Left ventricle myocardium inferior (tissue), 1 donor: Measurements from ENCODE around the gene IL16. TPM values are rescaled to one million over a fixed set of nuclear protein-coding genes. Genes with fewer than 3 reads are reported as not detected.

Source experiments
- DNase-seq: peaks from one replicate; pipeline ENCODE4 v3.0.0-alpha.2; 2020
- H3K27ac ChIP-seq: fragments of 200-600 bp; replicated peaks from 2 replicates; pipeline ENCODE4 v1.8.0; 2021
- H3K27me3 ChIP-seq: fragments of 200-600 bp; 2 replicates; pipeline ENCODE4 v1.8.0; 2021; ENCODE audit warnings: low read depth
- H3K36me3 ChIP-seq: fragments of 200-600 bp; 2 replicates; pipeline ENCODE4 v1.8.0; 2021
- H3K4me1 ChIP-seq: fragments of 200-600 bp; 2 replicates; pipeline ENCODE4 v1.8.0; 2021
- H3K4me3 ChIP-seq: fragments of 200-600 bp; 2 replicates; pipeline ENCODE4 v1.8.0; 2021; ENCODE audit warnings: mild to moderate bottlenecking, moderate library complexity
- H3K9me3 ChIP-seq: fragments of 200-600 bp; replicated peaks from 2 replicates; pipeline ENCODE4 v1.8.0; 2021
- CTCF ChIP-seq: fragments of 200-600 bp; IDR thresholded peaks from 2 replicates; pipeline ENCODE4 v1.8.0; 2021; ENCODE audit warnings: antibody characterized with exemption, mild to moderate bottlenecking, borderline replicate concordance
- intact Hi-C: fragments of 100-400 bp; cut with micrococcal nuclease; formaldehyde crosslinking; loops from one replicate; pipeline ENCODE4 v1.11.0; 2022
- total RNA-seq: library from RNA; stranded (reverse); fragmentation: NEBNext Ultra II Directional; extraction: Animal tissue kit (Norgen Biotek cat#: 25700); gene quantifications from one replicate; pipeline ENCODE4 v1.2.1, GENCODE V29; 2021
- donor health status: DM: no; HTN: yes; CAD: no; lungs with severe emphysema.

IL16 gene
- total RNA-seq, 1 donor from 2014 or later, result 3.8 TPM

- Histone ChIP-seq H3K4me3 (peak overlapping the region; percentile 80), H3K36me3 (peaks cover 7% of the 10 kb centered on the region), H3K4me1 (peaks cover 21% of the 10 kb centered on the region), H3K27ac (peak overlapping the region; percentile 70), H3K27me3 (no peaks in the 10 kb centered on the region), H3K9me3 (no peaks in the 10 kb centered on the region)
- DNase-seq, result no peak
- intact Hi-C loops, result no loop called here
- TF ChIP-seq CTCF, result no peak
Measured at GRCh38 chr15:81323559-81323943, 126.9 kb downstream of the IL16 start.

- TF ChIP-seq CTCF, result no peak
- Histone ChIP-seq H3K36me3 (peaks cover under 1% of the 10 kb centered on the region), H3K4me1 (peaks cover 21% of the 10 kb centered on the region), H3K9me3 (no peaks in the 10 kb centered on the region), H3K27ac (peak within 1 kb of the TSS; percentile 70), H3K4me3 (peak within 1 kb of the TSS; percentile 80), H3K27me3 (no peaks in the 10 kb centered on the region)
- intact Hi-C loops, result no loop called here
- DNase-seq, result peak; percentile 100
Measured at GRCh38 chr15:81323944-81324881, 127.5 kb downstream of the IL16 start, which contains the start of gene STARD5. STARD5 (minus strand) TSS chr15:81324141; CDS start chr15:81324099, 42 bp downstream.

GRCh38 chr15:81326466-81327212 is 130.0 kb downstream of the IL16 start:
- no peaks in the 10 kb centered on the region for H3K9me3 ChIP-seq
- no peak for DNase-seq
- peaks cover 21% of the 10 kb centered on the region for H3K4me1 ChIP-seq
- H3K27ac ChIP-seq, result no peak overlapping the region
- intact Hi-C loops, result no loop called here
- H3K27me3 ChIP-seq, result no peaks in the 10 kb centered on the region
- no peaks in the 10 kb centered on the region for H3K36me3 ChIP-seq
- H3K4me3 ChIP-seq, result no peak overlapping the region
- TF ChIP-seq CTCF, result no peak

- H3K4me3 ChIP-seq, result no peak overlapping the region
- no peak for TF ChIP-seq CTCF
- intact Hi-C loops, result no loop called here
- no peaks in the 10 kb centered on the region for H3K36me3 ChIP-seq
- no peak overlapping the region for H3K27ac ChIP-seq
- no peaks in the 10 kb centered on the region for H3K27me3 ChIP-seq
- H3K4me1 ChIP-seq, result peaks cover 20% of the 10 kb centered on the region
- no peak for DNase-seq
- H3K9me3 ChIP-seq, result no peaks in the 10 kb centered on the region
Measured at GRCh38 chr15:81327516-81327915, 130.8 kb downstream of the IL16 start.

GRCh38 chr15:81329446-81329845 is 132.8 kb downstream of the IL16 start:
- Histone ChIP-seq H3K9me3 (no peaks in the 10 kb centered on the region), H3K4me1 (peaks cover 4% of the 10 kb centered on the region), H3K27ac (no peak overlapping the region), H3K27me3 (no peaks in the 10 kb centered on the region), H3K4me3 (no peak overlapping the region), H3K36me3 (no peaks in the 10 kb centered on the region)
- intact Hi-C loops, result no loop called here
- TF ChIP-seq CTCF, result no peak
- no peak for DNase-seq
